ENCODE measurements around the gene ROCK2.

DNA sequence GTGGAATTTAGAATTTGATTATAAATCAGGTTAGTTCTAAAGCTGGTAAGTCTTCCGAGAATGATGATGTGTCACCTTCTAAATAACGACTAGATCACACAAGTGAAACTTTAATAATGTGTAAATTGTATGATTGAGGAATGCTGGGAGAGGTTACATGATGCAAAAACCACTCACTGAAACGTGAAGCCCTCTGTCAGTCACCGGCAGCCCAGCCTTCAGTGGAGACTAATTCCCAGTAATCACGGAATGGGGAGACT lies 45.9 kb upstream of the ROCK2 start:
- TF ChIP-seq, protein P1, sequence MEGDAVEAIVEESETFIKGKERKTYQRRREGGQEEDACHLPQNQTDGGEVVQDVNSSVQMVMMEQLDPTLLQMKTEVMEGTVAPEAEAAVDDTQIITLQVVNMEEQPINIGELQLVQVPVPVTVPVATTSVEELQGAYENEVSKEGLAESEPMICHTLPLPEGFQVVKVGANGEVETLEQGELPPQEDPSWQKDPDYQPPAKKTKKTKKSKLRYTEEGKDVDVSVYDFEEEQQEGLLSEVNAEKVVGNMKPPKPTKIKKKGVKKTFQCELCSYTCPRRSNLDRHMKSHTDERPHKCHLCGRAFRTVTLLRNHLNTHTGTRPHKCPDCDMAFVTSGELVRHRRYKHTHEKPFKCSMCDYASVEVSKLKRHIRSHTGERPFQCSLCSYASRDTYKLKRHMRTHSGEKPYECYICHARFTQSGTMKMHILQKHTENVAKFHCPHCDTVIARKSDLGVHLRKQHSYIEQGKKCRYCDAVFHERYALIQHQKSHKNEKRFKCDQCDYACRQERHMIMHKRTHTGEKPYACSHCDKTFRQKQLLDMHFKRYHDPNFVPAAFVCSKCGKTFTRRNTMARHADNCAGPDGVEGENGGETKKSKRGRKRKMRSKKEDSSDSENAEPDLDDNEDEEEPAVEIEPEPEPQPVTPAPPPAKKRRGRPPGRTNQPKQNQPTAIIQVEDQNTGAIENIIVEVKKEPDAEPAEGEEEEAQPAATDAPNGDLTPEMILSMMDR (conservative IDR thresholded peaks at IDR 0.05), result no peak
- no peak for TF ChIP-seq ZFX (IDR thresholded peaks at IDR 0.05)

Data from C4-2B (cell line).